Psoas muscle (tissue), 8 donors: ENCODE results near the gene HOXB2. TPM values are rescaled to one million over a fixed set of nuclear protein-coding genes. Genes with fewer than 3 reads are reported as not detected.
A peak's percentile ranks its signal among the peaks of the same experiment; 100 is the strongest.

Experiments used
- ATAC-seq, 4 donors: fragments of 200-7000 bp; cut with Tn5 transposase; one replicate each; pipeline ENCODE4 v1.9.1; 2020; ENCODE audit warnings: moderate library complexity in 3 of 4, mild to moderate bottlenecking in 2 of 4
- DNase-seq, 2 donors: peaks; one replicate each; pipeline ENCODE4 v3.0.0-alpha.2; 2020
- H3K27ac ChIP-seq: fragments of 200-600 bp; one replicate; pipeline ENCODE4 v1.8.0; 2022
- H3K27me3 ChIP-seq, 3 donors: fragments of 200-600 bp in 1 of 3; one replicate each; pipeline versions ENCODE4 v1.6.1 to v1.8.0; 2013 to 2022; ENCODE audit warnings: low read length in 2 of 3, mild to moderate bottlenecking in 2 of 3, moderate library complexity in 1 of 3; ENCODE audit not compliant: insufficient read depth in 3 of 3
- H3K36me3 ChIP-seq, 2 donors: fragments of 200-600 bp in 1 of 2; one replicate each; pipeline versions ENCODE4 v1.6.1 to v1.8.0; 2013 to 2022; ENCODE audit warnings: low read depth in 1 of 2, mild to moderate bottlenecking in 1 of 2, moderate library complexity in 1 of 2; ENCODE audit not compliant: insufficient read depth in 1 of 2
- H3K4me1 ChIP-seq: fragments of 200-600 bp; one replicate; pipeline ENCODE4 v1.8.0; 2022
- H3K4me3 ChIP-seq: fragments of 200-600 bp; one replicate; pipeline ENCODE4 v1.8.0; 2022; ENCODE audit warnings: mild to moderate bottlenecking
- H3K9me3 ChIP-seq: fragments of 200-600 bp; one replicate; pipeline ENCODE4 v1.8.0; 2022
- CTCF ChIP-seq: fragments of 200-600 bp; IDR thresholded peaks from one replicate; pipeline ENCODE4 v1.8.0; 2022; ENCODE audit warnings: antibody characterized with exemption
- WGBS, 3 donors: extraction: QIAGEN DNeasy Blood & Tissue Kit; methylation state at CpG; one replicate each; pipeline versions ENCODE4 v1.1.6 to v1.1.7; 2013; 5-methylcytosine and 5-hydroxymethylcytosine counted together
- intact Hi-C, 2 donors: fragments of 100-400 bp; cut with DNase I; formaldehyde crosslinking; loops; one replicate each; pipeline versions ENCODE4 v1.11.0 to v1.14.2; 2022
- long read RNA-seq, 2 donors: library from polyadenylated mRNA; unstranded; transcript quantifications; one replicate each; pipeline ENCODE4 v2.0.0, GENCODE V29; 2021
- polyA plus RNA-seq, 3 donors: library from polyadenylated mRNA; stranded (reverse); fragments of 200-250 nt; gene quantifications; one replicate each; pipeline ENCODE4 v1.2.3, GENCODE V29; 2013
- total RNA-seq, 4 donors: library from RNA; stranded (reverse); fragmentation: NEBNext Ultra II Directional in 2 of 4; extraction: Animal tissue kit (Norgen Biotek cat#: 25700) in 2 of 4; gene quantifications; one replicate each; pipeline versions ENCODE4 v1.2.1 to v1.2.4, GENCODE V29; 2021 to 2023
- donor health status: healthy with polysubstance abuse.
- donor health status: DM: no; HTN: no; CAD: no; lungs with moderate emphysema.
- donor health status: Bipolar disorder and iron deficiency.
- donor health status: healthy.
- donor health status: DM: yes; HTN: yes; CAD: no.
- donor health status: DM: no; HTN: no; CAD: no.
- donor health status: DM: no; HTN: no; CAD: no.
- donor health status: DM: yes; HTN: yes; CAD: no.

HOXB2 gene
- total RNA-seq (10 to 100 TPM in 1 of 4 donors, 1 to 10 TPM in 3; 3.1 to 12.9 (median 6.5) TPM), polyA plus RNA-seq (1 to 10 TPM; 4.6 to 5.0 (median 5.0) TPM)
- long read RNA-seq, donor 1, partial matches to known transcripts = 0 of 4 reads
- long read RNA-seq, donor 1, other reads (novel, unspliced or antisense) = 2 of 4 reads
- long read RNA-seq, donor 2, transcript HOXB2-201 (2 exons, 1,562 nt) = major isoform, 6 of 9 reads
- long read RNA-seq, donor 2, partial matches to known transcripts = 2 of 9 reads
- long read RNA-seq, donor 2, other reads (novel, unspliced or antisense) = 1 of 9 reads

GRCh38 chr17:48545022-48545375 is at the start of gene HOXB2:
Gene HOXB2, minus strand, starts transcription at chr17:48545109. Its CDS starts 198 bp downstream, at chr17:48544911.
- peaks cover 0 to 9% (median 9%) of the 10 kb centered on the region in 3 donors for H3K27me3 ChIP-seq
- DNase-seq = no peak
- no peak for ATAC-seq
- H3K36me3 ChIP-seq = no peaks in the 10 kb centered on the region
- H3K27ac ChIP-seq = peak within 1 kb of the TSS; percentile 89
- no peaks in the 10 kb centered on the region for H3K9me3 ChIP-seq
- intact Hi-C loops = no loop called here
- no peak for TF ChIP-seq CTCF
- 29 to 38% (median 35%) methylated on average over 12 of the region's 12 CpGs for WGBS, 3 donors
- peaks cover 5% of the 10 kb centered on the region for H3K4me1 ChIP-seq
- H3K4me3 ChIP-seq = peak within 1 kb of the TSS; percentile 85

- intact Hi-C loops = loop anchor here in 1 of 2 donors (10.0 kb wide), 1 partner anchor 569 kb away; no protein-coding TSS in a partner anchor
- peaks cover 0 to 91% (median 41%) of the 10 kb centered on the region in 3 donors for H3K27me3 ChIP-seq
- H3K9me3 ChIP-seq = no peaks in the 10 kb centered on the region
- peak; percentile 83 to 85 for DNase-seq
- peak; percentile 90 for TF ChIP-seq CTCF
- peak overlapping the region; percentile 50 for H3K4me3 ChIP-seq
- 16 to 19% (median 18%) methylated on average over 31 to 37 of the region's 37 CpGs for WGBS, 3 donors
- ATAC-seq = peak; percentile 68 to 76 (median 72)
- no peaks in the 10 kb centered on the region for H3K36me3 ChIP-seq
- H3K27ac ChIP-seq = no peak overlapping the region
- H3K4me1 ChIP-seq = peaks cover 10% of the 10 kb centered on the region
Measured at GRCh38 chr17:48593840-48594537, 49.1 kb upstream of the HOXB2 start.

- no peaks in the 10 kb centered on the region for H3K9me3 ChIP-seq
- 11 to 16% (median 12%) methylated on average over 49 to 50 of the region's 50 CpGs for WGBS, 3 donors
- ATAC-seq = peak in 1 of 4 donors; percentile 19
- no peaks in the 10 kb centered on the region for H3K36me3 ChIP-seq
- intact Hi-C loops = loop anchor here in 1 of 2 donors (10.0 kb wide), 1 partner anchor 568 kb away; no protein-coding TSS in a partner anchor
- DNase-seq = no peak
- H3K27me3 ChIP-seq = peaks cover 0 to 86% (median 39%) of the 10 kb centered on the region in 3 donors
- H3K4me3 ChIP-seq = peak within 1 kb of the TSS; percentile 50
- no peak within 1 kb of the TSS for H3K27ac ChIP-seq
- peaks cover 6% of the 10 kb centered on the region for H3K4me1 ChIP-seq
- no peak for TF ChIP-seq CTCF
Measured at GRCh38 chr17:48593126-48593829, 48.4 kb upstream of the HOXB2 start, which contains the start of gene HOXB5. Gene HOXB5, minus strand, starts transcription at chr17:48593779. Its CDS starts 97 bp downstream, at chr17:48593682.

- no peaks in the 10 kb centered on the region for H3K9me3 ChIP-seq
- ATAC-seq (no peak), DNase-seq (no peak)
- H3K27me3 ChIP-seq = peaks cover 0 to 84% (median 37%) of the 10 kb centered on the region in 3 donors
- peaks cover 3% of the 10 kb centered on the region for H3K4me1 ChIP-seq
- no peak for TF ChIP-seq CTCF
- no peak overlapping the region for H3K27ac ChIP-seq
- WGBS, 3 donors = 36 to 51% (median 38%) methylated on average over 14 of the region's 14 CpGs
- no peaks in the 10 kb centered on the region for H3K36me3 ChIP-seq
- intact Hi-C loops = loop anchor here in 1 of 2 donors (10.0 kb wide), 1 partner anchor 568 kb away; no protein-coding TSS in a partner anchor
- no peak overlapping the region for H3K4me3 ChIP-seq
Measured at GRCh38 chr17:48592577-48592976, 47.7 kb upstream of the HOXB2 start.
